GM12891 (cell line): ENCODE measurements around the gene SLC2A10.

ENCODE experiments used
- DNase-seq: peaks from one replicate; pipeline ENCODE4 v3.0.0; 2011; ENCODE audit warnings: low spot score; ENCODE audit not compliant: insufficient read length
- FAIRE-seq: peaks from 2 replicates; lab custom pipeline; 2011; peaks lifted over from hg19 to GRCh38; lab: Jason Lieb, UNC
- PAX5 ChIP-seq: IDR thresholded peaks from 2 replicates; pipeline ENCODE4 v1.6.1; 2011; ENCODE audit warnings: low read length, moderate library complexity, mild to moderate bottlenecking; ENCODE audit not compliant: insufficient read depth, severe bottlenecking
- POLR2A ChIP-seq: IDR thresholded peaks from 2 replicates; pipeline ENCODE4 v1.6.1; 2011; ENCODE audit warnings: low read depth, low read length, control low read depth
- POLR2AphosphoS5 ChIP-seq: IDR thresholded peaks from 2 replicates; pipeline ENCODE4 v1.6.1; 2011; ENCODE audit warnings: low read depth, low read length, control low read depth
- POU2F2 ChIP-seq: IDR thresholded peaks from 2 replicates; pipeline ENCODE4 v1.6.1; 2011; ENCODE audit warnings: low read depth, mild to moderate bottlenecking, control low read depth, low read length, moderate library complexity
- SPI1 ChIP-seq: IDR thresholded peaks from 2 replicates; pipeline ENCODE4 v1.6.1; 2011; ENCODE audit warnings: low read depth, low read length, control low read depth
- TAF1 ChIP-seq: IDR thresholded peaks from 2 replicates; pipeline ENCODE4 v1.6.1; 2011; ENCODE audit warnings: low read depth, low read length, control low read depth

The SLC2A10 gene

DNA sequence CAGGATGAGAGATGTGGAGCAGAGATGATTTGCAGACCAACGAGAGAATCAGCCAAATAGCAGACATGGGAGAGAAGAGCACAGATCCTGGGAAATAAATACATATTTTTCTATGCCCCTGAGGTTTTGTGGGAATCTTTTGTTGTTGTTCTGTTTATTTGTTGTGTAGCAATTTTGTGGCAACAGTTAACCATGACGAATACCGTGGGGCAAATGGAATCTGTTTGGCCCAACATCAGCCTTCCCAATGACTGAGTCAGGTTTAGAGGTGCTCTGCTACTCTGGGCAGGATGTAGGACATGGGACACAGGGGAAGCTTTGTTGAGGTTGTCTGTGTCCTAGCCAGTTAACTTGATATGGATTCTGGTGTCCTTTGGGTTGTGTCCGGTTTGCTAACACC is 7.9 kb upstream of the SLC2A10 start:
- no peak for FAIRE-seq
- DNase-seq = no peak
- TF ChIP-seq SPI1 = no peak
- no peak for TF ChIP-seq POLR2A
- TF ChIP-seq TAF1 = no peak

DNA sequence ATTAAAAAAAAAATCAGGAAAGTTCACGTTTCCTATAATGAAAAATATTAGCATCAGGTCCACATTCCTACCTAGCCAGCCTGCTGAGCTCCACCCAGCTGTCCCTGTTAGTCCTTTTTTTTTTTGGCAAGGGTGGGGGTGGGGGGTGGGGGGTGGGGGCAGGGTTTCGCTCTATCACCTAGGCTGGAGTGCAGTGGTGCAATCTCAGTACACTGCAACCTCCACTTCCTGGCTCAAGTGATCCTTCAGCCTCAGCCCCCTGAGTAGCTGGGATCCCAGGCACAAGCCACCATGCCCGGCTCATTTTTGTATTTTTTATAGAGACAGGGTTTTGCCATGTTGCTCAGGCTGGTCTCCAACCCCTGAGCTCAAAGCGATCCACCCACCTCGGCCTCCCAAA is 7.5 kb upstream of the SLC2A10 start:
- DNase-seq = no peak
- no peak for FAIRE-seq
- TF ChIP-seq SPI1 = no peak
- TF ChIP-seq POLR2A = no peak
- no peak for TF ChIP-seq PAX5
- no peak for TF ChIP-seq POLR2AphosphoS5
- TF ChIP-seq POU2F2 = no peak
- TF ChIP-seq TAF1 = no peak

DNA sequence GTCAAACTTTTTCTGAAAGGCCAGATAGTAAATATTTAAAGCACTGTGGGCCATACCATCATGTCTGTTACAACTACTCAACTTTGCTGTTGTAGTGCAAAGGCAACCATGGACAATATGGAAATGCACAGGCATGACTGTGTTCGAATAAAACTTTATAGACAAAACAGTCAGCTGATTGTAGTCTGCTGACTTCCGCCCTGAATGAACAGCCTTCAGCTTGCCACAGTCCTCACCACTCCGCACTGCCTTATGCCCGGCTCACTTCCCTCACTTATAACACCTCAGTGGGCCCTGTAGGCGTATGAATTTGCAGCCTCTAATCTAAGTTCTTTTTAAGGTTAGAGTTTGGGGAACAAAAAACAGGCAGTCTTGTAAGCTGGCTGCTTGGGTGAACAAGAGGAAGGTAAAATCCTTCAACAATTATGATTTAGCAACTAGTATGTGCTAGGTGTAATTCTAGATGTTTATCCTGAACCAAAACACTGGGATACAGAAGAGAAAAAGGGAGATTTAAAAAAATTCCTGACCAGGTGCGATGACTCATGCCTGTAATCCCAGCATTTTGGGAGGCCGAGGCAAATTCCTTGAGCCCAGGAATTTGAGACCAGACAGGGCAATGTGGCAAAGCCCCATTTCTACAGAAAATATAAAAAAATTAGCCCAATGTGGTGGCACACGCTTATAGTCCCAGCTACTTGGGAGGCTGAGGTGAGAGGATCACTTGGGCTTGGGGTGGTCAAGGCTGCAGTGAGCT is 6.8 kb upstream of the SLC2A10 start:
- DNase-seq (no peak), FAIRE-seq (no peak)
- TF ChIP-seq POLR2A (no peak), PAX5 (no peak), POLR2AphosphoS5 (no peak), TAF1 (no peak), SPI1 (no peak)

DNA sequence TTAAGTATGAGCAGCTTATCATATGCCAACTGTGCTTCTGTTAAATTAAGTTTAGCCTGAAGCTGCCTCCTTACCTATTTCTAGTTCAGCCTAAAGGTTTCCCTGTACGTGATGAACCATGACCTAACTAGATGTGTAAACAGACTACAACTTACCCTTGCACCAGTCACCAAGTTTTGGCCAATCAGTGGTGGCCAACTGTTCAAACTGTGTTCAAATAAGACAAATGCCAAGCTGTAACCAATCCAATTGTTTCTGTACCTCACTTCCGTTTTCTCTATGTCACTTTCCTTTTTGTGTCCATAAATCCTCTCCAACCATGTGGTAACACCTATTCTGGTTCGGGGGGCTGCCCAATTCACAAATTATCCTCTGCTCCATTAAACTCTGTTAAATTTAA is 6.0 kb upstream of the SLC2A10 start:
- TF ChIP-seq POU2F2 = no peak
- no peak for TF ChIP-seq TAF1
- TF ChIP-seq SPI1 = no peak
- TF ChIP-seq POLR2A = no peak
- no peak for TF ChIP-seq PAX5
- TF ChIP-seq POLR2AphosphoS5 = no peak
- no peak for DNase-seq
- no peak for FAIRE-seq

DNA sequence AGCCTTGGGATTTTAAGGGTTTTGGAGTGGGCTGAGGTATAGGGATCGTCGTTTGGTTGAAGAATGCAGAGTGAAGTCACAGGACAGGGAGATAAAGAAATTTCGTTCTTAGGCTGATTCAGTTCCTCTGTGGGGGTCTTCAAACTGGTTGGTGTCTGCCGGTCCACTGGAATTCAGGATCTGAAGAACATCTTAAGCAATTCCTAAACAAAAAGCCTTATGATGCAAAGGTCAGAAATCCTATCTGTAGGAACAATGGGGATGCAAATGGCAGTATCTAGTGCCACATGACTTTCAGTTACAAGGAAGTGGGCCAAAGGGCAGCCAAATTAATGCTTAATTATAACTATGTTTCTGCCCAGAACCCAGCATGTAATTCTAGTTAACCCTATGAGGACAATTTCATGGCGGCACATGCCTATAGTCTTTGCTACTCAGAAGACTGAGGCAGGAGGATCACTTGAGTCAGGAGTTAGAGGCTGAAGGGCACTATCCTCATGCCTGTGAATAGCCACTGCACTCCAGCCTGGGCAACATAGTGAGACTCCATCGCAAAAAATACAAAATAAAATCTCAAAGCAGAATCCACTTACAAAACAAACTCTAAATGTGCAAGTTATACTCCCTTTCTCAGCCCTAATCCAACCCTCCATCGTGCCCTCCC is 4.6 kb upstream of the SLC2A10 start:
- TF ChIP-seq TAF1 = no peak
- TF ChIP-seq POLR2A = no peak
- TF ChIP-seq POLR2AphosphoS5 = no peak
- TF ChIP-seq PAX5 = no peak
- no peak for TF ChIP-seq SPI1
- no peak for TF ChIP-seq POU2F2
- DNase-seq = no peak
- FAIRE-seq = no peak

DNA sequence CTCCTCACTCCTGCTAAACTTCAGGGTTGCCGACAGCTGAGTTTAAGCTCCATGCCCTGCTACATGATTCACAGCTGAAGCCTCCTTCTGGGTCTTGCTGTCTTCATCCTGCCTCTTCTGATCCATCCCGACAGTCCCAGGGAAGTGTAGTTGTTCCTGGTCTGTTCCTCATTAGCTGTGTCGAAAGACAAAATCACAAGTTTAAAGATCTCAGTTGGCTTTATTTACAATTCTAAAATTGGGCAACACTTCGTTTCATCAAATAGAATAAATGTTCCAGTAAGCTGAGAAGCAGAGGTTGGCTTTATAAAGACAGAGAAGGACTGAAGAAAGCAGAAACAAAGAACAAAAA is 4.1 kb upstream of the SLC2A10 start:
- DNase-seq = no peak
- no peak for FAIRE-seq
- TF ChIP-seq TAF1 = no peak
- TF ChIP-seq POU2F2 = no peak
- TF ChIP-seq SPI1 = no peak
- TF ChIP-seq POLR2AphosphoS5 = no peak
- no peak for TF ChIP-seq POLR2A
- TF ChIP-seq PAX5 = no peak

DNA sequence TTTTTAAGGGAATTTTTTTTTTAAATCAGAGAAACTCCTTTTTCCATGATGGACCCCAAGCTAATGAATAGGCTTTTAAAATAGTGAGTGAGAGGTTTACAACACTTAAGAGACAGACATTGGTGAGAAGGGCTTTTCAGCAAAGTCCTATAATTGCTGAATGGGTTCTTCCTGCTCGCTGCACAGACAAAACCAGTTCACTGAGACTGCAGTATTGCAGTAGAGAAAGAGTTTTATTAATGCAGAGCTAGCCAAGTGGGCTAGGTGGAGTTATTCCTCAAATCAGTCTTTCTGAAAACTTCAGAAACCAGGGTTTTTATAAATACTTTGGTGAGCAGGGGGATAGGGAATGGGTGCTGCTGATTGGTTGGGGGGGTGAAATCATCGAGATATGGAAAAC is 3.2 kb upstream of the SLC2A10 start:
- TF ChIP-seq SPI1 (no peak), POLR2A (no peak), POU2F2 (no peak), TAF1 (no peak), POLR2AphosphoS5 (no peak), PAX5 (no peak)
- FAIRE-seq (no peak), DNase-seq (no peak)

DNA sequence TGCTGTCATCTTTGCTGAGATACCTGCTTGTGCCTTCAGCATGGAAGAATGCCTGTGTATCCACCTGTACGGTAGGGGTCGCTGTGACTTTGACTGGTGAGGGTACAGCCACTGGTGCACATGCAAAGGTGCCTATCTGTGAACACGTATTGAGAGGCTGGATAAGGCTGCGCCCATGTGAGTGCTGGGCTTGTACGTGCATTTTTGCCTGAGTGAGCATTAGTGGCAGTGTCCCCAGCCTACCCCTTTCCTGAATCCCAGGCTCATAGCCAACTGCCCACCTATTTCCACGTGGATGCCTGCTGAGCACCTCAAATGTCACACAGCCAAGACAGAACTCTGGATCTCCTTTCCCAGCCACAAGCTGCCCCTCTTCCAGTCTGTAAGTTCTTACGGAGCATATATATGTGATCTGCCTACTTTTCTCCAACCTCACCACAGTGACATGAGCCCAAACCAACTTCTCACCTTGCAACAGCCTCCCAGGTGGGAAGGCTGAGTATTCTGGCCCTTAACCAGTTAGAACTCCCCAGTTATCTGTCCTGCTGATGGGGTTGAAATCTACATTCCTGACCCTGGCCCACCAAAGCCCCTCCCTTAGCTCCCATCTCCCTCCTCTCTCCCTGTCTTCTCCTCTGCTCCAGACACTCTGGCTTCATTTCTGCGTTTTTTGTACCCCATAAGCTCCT is 1.1 kb upstream of the SLC2A10 start:
- no peak for DNase-seq
- TF ChIP-seq PAX5 (no peak), SPI1 (no peak), POLR2A (no peak), POLR2AphosphoS5 (no peak), TAF1 (no peak), POU2F2 (no peak)
- FAIRE-seq = no peak

DNA sequence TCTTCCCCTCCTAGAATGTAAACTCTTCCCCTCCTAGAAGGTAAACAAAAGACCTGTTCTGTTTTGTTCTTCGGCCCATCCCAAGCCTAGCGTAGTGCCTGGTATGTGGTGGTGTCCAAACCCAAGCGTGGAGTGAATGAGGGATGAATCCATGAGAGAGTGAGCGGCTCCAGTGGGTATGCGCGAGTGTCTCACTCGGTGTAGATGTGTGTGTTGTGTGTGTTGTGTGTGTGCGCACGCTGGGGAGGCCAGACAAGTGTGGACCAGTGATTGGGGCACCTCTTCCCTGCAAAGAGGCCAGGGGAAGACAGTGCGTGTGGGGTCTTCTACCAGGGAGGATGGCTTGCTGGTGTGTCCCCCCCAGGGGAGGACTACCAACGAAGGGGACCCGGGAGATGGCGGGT is 392 bp upstream of the SLC2A10 start:
- DNase-seq (no peak), FAIRE-seq (no peak)
- TF ChIP-seq POLR2AphosphoS5 (no peak), PAX5 (no peak)

DNA sequence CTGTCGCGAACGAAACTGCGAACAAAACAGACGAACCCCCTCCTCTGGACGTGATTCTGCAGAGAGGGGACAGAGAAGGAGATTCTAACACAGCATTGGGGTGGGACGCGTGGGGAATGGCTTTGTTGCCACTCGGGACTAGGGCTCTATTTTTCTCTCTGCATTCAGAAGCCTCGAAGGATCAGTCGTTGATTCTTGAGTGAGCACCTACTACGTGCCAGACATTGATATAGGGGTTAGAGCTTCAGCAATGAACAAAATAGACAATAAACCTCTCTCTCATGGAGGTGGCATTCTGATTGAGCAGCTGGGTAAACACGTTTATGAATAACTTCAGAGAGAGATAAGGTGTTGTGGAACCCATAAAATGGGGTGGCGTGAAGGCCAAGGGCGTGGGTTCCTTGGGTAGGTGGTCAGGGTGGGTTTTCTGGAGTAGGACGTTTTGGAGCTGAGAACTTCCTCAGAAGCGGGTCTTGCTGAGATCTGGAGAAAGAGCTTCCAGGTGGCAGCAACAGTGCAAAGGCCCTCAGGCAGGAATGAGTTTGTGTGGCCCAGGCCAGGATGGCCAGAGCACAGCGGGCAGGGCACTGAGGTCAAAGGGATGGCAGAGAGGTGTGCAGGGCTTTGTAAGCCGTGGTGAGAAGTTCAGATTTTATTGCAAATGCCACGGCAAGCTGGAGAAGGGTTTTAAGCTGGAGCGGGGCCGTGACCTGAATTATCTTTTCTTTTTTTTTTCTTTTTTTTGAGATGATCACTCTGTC is 884 bp downstream of the SLC2A10 start:
- FAIRE-seq = no peak
- TF ChIP-seq SPI1 = no peak
- no peak for TF ChIP-seq POLR2A
- TF ChIP-seq POU2F2 = no peak
- TF ChIP-seq POLR2AphosphoS5 = no peak
- TF ChIP-seq PAX5 = no peak
- no peak for TF ChIP-seq TAF1
- no peak for DNase-seq
